HCT116 (cell line): Measurements from ENCODE around the gene AGAP1. TPM values are rescaled to one million over a fixed set of nuclear protein-coding genes. Genes with fewer than 3 reads are reported as not detected.

Source experiments
- ATAC-seq: fragments of 200-7000 bp; cut with Tn5 transposase; 2 replicates; pipeline ENCODE4 v1.9.1; 2020; ENCODE audit warnings: mild to moderate bottlenecking, moderate library complexity
- BruUV-seq: library from RNA; stranded (reverse); fragments of 400-500 nt; replicated peaks from 2 replicates; lab custom pipeline; 2021; lab: Mats Ljungman, UMichigan
- CTCF ChIA-PET: fragments of 300-600 bp; sonication (Branson Sonifier 250); formaldehyde crosslinking; loops from one replicate; lab custom pipeline; 2021; ENCODE audit warnings: antibody characterized with exemption; lab: Charles Lee
- POLR2A ChIA-PET: fragments of 300-600, 350-600 bp; sonication (Branson Sonifier 250); formaldehyde crosslinking; loops from one replicate; lab custom pipeline; 2021; ENCODE audit warnings: antibody characterized with exemption; lab: Charles Lee
- RAD21 ChIA-PET, 2 experiments: fragments of 300-600 bp; sonication (Branson Sonifier 250); formaldehyde crosslinking; loops; one replicate each; lab custom pipeline; 2023; ENCODE audit warnings: low total read pairs in 2 of 2; ENCODE audit not compliant: uncharacterized antibody in 2 of 2, unreplicated experiment in 2 of 2, low non-redundant PET in 1 of 2; lab: Charles Lee
- DNase-seq: peaks from one replicate; pipeline ENCODE4 v3.0.0-alpha.2; 2010; ENCODE audit warnings: low read depth, low spot score
- H2AFZ ChIP-seq: fragments of 200-600 bp; shearing (Covaris generic), sonication (generic); 2 replicates; pipeline ENCODE4 v1.6.1; 2017; ENCODE audit warnings: low read depth, mixed run types, mixed read lengths, antibody characterized with exemption, low read length; ENCODE audit not compliant: poor library complexity, severe bottlenecking
- H3K27ac ChIP-seq: 2 replicates; pipeline ENCODE4 v1.5.1; 2012; ENCODE audit warnings: low read depth, low read length
- H3K27me3 ChIP-seq: fragments of 200-600 bp; sonication (generic); 2 replicates; pipeline ENCODE4 v1.6.1; 2016; ENCODE audit warnings: mixed run types, low read length, mixed read lengths; ENCODE audit not compliant: insufficient read depth
- H3K36me3 ChIP-seq, 2 experiments: fragments of 200-500 bp in 1 of 2; fragments of 200-600 bp in 1 of 2; sonication (Bioruptor generic) in 1 of 2; sonication (generic) in 1 of 2; 2 replicates each; pipeline versions ENCODE4 v1.5.1 to v1.6.1; 2014 to 2016; ENCODE audit warnings: low read length in 2 of 2, inconsistent platforms in 1 of 2, mixed read lengths in 1 of 2, mixed run types in 1 of 2; ENCODE audit not compliant: insufficient read depth in 2 of 2, control insufficient read depth in 1 of 2
- H3K4me1 ChIP-seq, 2 experiments: fragments of 200-600 bp in 1 of 2; sonication (generic) in 1 of 2; 2 replicates each; pipeline versions ENCODE4 v1.5.1 to v1.6.1; 2012 to 2017; ENCODE audit warnings: low read length in 2 of 2, inconsistent platforms in 1 of 2, mild to moderate bottlenecking in 1 of 2, mixed read lengths in 1 of 2, mixed run types in 1 of 2, moderate library complexity in 1 of 2; ENCODE audit not compliant: insufficient read depth in 2 of 2, control insufficient read depth in 1 of 2
- H3K4me2 ChIP-seq: fragments of 200-600 bp; sonication (generic); 2 replicates; pipeline ENCODE4 v1.6.1; 2017; ENCODE audit warnings: mixed run types, low read length, mixed read lengths
- H3K4me3 ChIP-seq, 2 experiments: fragments of 200-600 bp in 1 of 2; sonication (generic) in 1 of 2; replicated peaks in 1 of 2; 2 replicates each; pipeline ENCODE4 v1.5.1; 2011 to 2016; ENCODE audit warnings: low read length in 2 of 2, control low read depth in 1 of 2, low read depth in 1 of 2, mild to moderate bottlenecking in 1 of 2, mixed read lengths in 1 of 2, mixed run types in 1 of 2
- H3K79me2 ChIP-seq: fragments of 200-600 bp; sonication (generic); 2 replicates; pipeline ENCODE4 v1.6.1; 2017; ENCODE audit warnings: mild to moderate bottlenecking, mixed run types, low read length, moderate library complexity, mixed read lengths; ENCODE audit not compliant: insufficient read depth
- H3K9ac ChIP-seq: fragments of 200-600 bp; sonication (generic); 2 replicates; pipeline ENCODE4 v1.6.1; 2016; ENCODE audit warnings: low read length, mixed read lengths
- H3K9me2 ChIP-seq: fragments of 200-600 bp; sonication (generic), shearing (Covaris generic); 2 replicates; pipeline ENCODE4 v1.6.1; 2017; ENCODE audit warnings: mixed run types, mild to moderate bottlenecking, moderate library complexity; ENCODE audit not compliant: insufficient read depth
- H3K9me3 ChIP-seq, 2 experiments: fragments of 200-500 bp in 1 of 2; fragments of 200-600 bp in 1 of 2; sonication (Bioruptor generic) in 1 of 2; sonication (generic) in 1 of 2; 2 replicates each; pipeline ENCODE4 v1.6.1; 2014 to 2017; ENCODE audit warnings: low read length in 2 of 2, mixed read lengths in 2 of 2, inconsistent platforms in 1 of 2, low read depth in 1 of 2, mild to moderate bottlenecking in 1 of 2, mixed run types in 1 of 2, moderate library complexity in 1 of 2; ENCODE audit not compliant: control insufficient read depth in 1 of 2, insufficient read depth in 1 of 2
- H4K20me1 ChIP-seq: fragments of 200-600 bp; sonication (generic), shearing (Covaris generic); 2 replicates; pipeline ENCODE4 v1.6.1; 2017; ENCODE audit warnings: mixed run types, mild to moderate bottlenecking, moderate library complexity; ENCODE audit not compliant: insufficient read depth
- CEBPB ChIP-seq: IDR thresholded peaks from 2 replicates; pipeline ENCODE4 v1.6.1; 2012; ENCODE audit warnings: low read depth
- CTCF ChIP-seq, 3 experiments: fragments of 200-600 bp in 1 of 3; sonication (generic) in 1 of 3; IDR thresholded peaks in 2 of 3; conservative IDR thresholded peaks in 1 of 3; 2 replicates each; pipeline ENCODE4 v1.5.1; 2012 to 2017; ENCODE audit warnings: low read depth in 2 of 3, low read length in 2 of 3, antibody characterized with exemption in 1 of 3, borderline replicate concordance in 1 of 3, control low read depth in 1 of 3, mild to moderate bottlenecking in 1 of 3, mixed read lengths in 1 of 3, mixed run types in 1 of 3, moderate library complexity in 1 of 3; ENCODE audit not compliant: insufficient read depth in 1 of 3
- EZH2phosphoT487 ChIP-seq: fragments of 200-600 bp; IDR thresholded peaks from 2 replicates; pipeline ENCODE4 v1.6.1; 2018; ENCODE audit warnings: antibody characterized with exemption, borderline replicate concordance
- POLR2A ChIP-seq: IDR thresholded peaks from 2 replicates; pipeline ENCODE4 v1.7.0; 2011; ENCODE audit warnings: borderline replicate concordance; ENCODE audit not compliant: insufficient read depth, insufficient read length; ENCODE audit errors: extremely low read depth
- REST ChIP-seq: IDR thresholded peaks from 2 replicates; pipeline ENCODE4 v1.6.1; 2012; ENCODE audit warnings: low read depth
- SIN3A ChIP-seq: IDR thresholded peaks from 2 replicates; pipeline ENCODE4 v1.6.1; 2012; ENCODE audit warnings: low read depth
- YY1 ChIP-seq: IDR thresholded peaks from 2 replicates; pipeline ENCODE4 v1.6.1; 2011; ENCODE audit warnings: low read length, low read depth, moderate library complexity, mild to moderate bottlenecking; ENCODE audit not compliant: insufficient replicate concordance; ENCODE audit errors: extremely low read depth
- ZNF274 ChIP-seq: fragments of 200-500 bp; sonication (Bioruptor generic); IDR thresholded peaks from 2 replicates; pipeline ENCODE4 v1.6.1; 2014; ENCODE audit warnings: mild to moderate bottlenecking, low read depth, low read length, inconsistent platforms
- intact Hi-C: fragments of 100-400 bp; cut with micrococcal nuclease; formaldehyde crosslinking; loops from 2 replicates; pipeline ENCODE4 v1.10.0; 2022
- total RNA-seq: library from RNA; stranded (reverse); gene quantifications from one replicate; pipeline ENCODE4 v1.2.1, GENCODE V29; 2021; ENCODE audit not compliant: unreplicated experiment

Gene AGAP1
- total RNA-seq, 1 experiment from 2014 or later = 43.8 TPM

- Histone ChIP-seq H3K4me2 (peak overlapping the region; percentile 95), H4K20me1 (no peaks in the 10 kb centered on the region), H3K36me3 (peaks cover 0 to 14% of the 10 kb centered on the region in 2 experiments; a peak in 1 of 4 replicates)
- intact Hi-C loops = no loop called here
- BruUV-seq = no TSS peak
- CTCF ChIA-PET = no interaction called here
- ATAC-seq = no peak
- TF ChIP-seq REST (no peak), POLR2A (no peak), CEBPB (no peak), CTCF (IDR thresholded peaks at IDR 0.05 in 2 of 3, conservative IDR thresholded peaks at IDR 0.05 in 1 of 3; ENCODE audit: borderline replicate concordance in 1 of 3, insufficient read depth in 1 of 3, low read depth in 2 of 3, low read length in 2 of 3) (no peak), EZH2phosphoT487 (no peak), SIN3A (no peak), YY1 (no peak), ZNF274 (no peak)
- TF ChIP-seq, all 23 proteins: peak for 0
- Histone ChIP-seq H3K4me3 (peak overlapping the region; percentile 61 to 93), H3K9me3 (no peaks in the 10 kb centered on the region), H3K79me2 (peaks cover 31% of the 10 kb centered on the region), H2AFZ (no peak overlapping the region), H3K4me1 (peaks cover 0 to 27% of the 10 kb centered on the region in 2 experiments; a peak in 1 of 4 replicates), H3K9ac (peak overlapping the region; percentile 95), H3K27me3 (no peaks in the 10 kb centered on the region), H3K9me2 (no peaks in the 10 kb centered on the region), H3K27ac (no peak overlapping the region)
- ChIA-PET RAD21 (no interaction called here), POLR2A (no interaction called here)
- no peak for DNase-seq
Measured at GRCh38 chr2:236165842-236166795, 672.3 kb downstream of the AGAP1 start.
